Natural killer cell treated with Interleukin-12 subunit alpha and Interleukin-12 subunit beta and Interleukin-15 and Interleukin-18, amount 100 ng/mL, for 72 hours (primary cell): ENCODE data around the gene EFNA2. TPM values are rescaled to one million over a fixed set of nuclear protein-coding genes. Genes with fewer than 3 reads are reported as not detected.

Experiments used
- ATAC-seq, 2 donors: fragments of 150-1000 bp; cut with Tn5 transposase in 1 of 2; sonication (Bioruptor Pico), chemical (Tn5 transposase) in 1 of 2; 2 replicates each; pipeline ENCODE4 v1.10.0; 2021
- DNase-seq: peaks from one replicate; pipeline ENCODE4 v3.0.0; 2022; ENCODE audit warnings: low spot score
- H3K27ac Mint-ChIP-seq, 2 donors: 1 replicate in 1 of 2; 2 replicates in 1 of 2; pipeline ENCODE4 v1.8.0; 2022; ENCODE audit warnings: mixed read lengths in 2 of 2, mild to moderate bottlenecking in 1 of 2, moderate library complexity in 1 of 2
- H3K27me3 Mint-ChIP-seq, 2 donors: 1 replicate in 1 of 2; 2 replicates in 1 of 2; pipeline ENCODE4 v1.8.0; 2022; ENCODE audit warnings: mixed read lengths in 2 of 2
- H3K36me3 Mint-ChIP-seq: one replicate; pipeline ENCODE4 v1.8.0; 2022; ENCODE audit warnings: mixed read lengths
- H3K4me1 Mint-ChIP-seq, 2 donors: 1 replicate in 1 of 2; 2 replicates in 1 of 2; pipeline ENCODE4 v1.8.0; 2022; ENCODE audit warnings: low read depth in 2 of 2, mixed read lengths in 2 of 2, mild to moderate bottlenecking in 1 of 2
- H3K4me3 Mint-ChIP-seq: one replicate; pipeline ENCODE4 v1.8.0; 2022; ENCODE audit warnings: mixed read lengths
- H3K9me3 Mint-ChIP-seq: 2 replicates; pipeline ENCODE4 v1.8.0; 2022; ENCODE audit warnings: mixed read lengths
- total RNA-seq, 2 donors: library from RNA; stranded (reverse); gene quantifications; one replicate each; pipeline ENCODE4 v1.2.3, GENCODE V29; 2022

Gene EFNA2
- total RNA-seq, 2 donors from 2014 or later = not detected

DNA sequence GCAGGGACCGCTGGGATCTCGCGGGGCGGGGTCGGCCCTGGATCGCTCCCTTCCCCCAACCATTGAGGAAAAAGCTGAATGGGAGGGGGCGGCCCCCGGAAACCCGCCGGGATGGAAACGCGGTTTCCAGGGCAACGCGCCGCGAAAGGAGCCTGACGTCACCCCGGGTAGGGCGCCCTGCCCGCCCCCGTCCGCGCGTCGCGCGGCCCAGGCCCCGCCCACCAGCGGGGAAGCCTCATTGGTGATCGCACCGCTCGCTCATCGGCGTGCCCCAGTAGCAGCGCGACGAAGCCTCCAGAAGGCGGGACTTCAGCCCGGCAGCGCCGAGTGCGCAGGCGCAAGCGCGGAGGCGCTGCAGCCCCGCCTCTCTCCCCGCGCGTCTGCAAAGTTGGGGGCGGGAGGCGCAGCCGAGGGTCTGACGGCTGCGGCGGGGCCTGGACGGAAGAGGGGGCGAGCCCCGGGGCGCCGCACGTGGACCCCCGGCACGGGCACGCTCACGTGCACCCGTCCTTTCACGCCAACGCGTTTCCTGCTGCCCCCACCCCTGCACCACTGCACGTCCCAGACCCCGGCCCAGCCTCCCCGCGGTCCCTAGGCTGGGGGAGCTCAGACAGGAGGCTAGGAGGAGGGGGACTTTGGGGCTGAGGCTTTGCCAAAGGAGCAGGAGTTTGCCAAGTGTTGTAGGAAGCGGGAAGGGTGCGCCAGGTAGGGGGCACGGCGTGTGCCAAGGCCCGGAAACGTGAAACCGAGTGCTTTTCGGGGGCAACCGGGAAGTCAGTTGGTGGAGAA, 24.7 kb upstream of the EFNA2 start:
- H3K27ac Mint-ChIP-seq = peak overlapping the region; percentile 91 to 93
- DNase-seq (peak; percentile 98), ATAC-seq (peak; percentile 93)
- peaks cover 28 to 40% of the 10 kb centered on the region in 2 donors for H3K4me1 Mint-ChIP-seq
- no peaks in the 10 kb centered on the region for H3K27me3 Mint-ChIP-seq
- H3K36me3 Mint-ChIP-seq = no peaks in the 10 kb centered on the region
- H3K9me3 Mint-ChIP-seq = no peaks in the 10 kb centered on the region
- H3K4me3 Mint-ChIP-seq = peak overlapping the region; percentile 93

- DNase-seq = no peak
Measured at GRCh38 chr19:1261538-1261797, 24.2 kb upstream of the EFNA2 start.

DNA sequence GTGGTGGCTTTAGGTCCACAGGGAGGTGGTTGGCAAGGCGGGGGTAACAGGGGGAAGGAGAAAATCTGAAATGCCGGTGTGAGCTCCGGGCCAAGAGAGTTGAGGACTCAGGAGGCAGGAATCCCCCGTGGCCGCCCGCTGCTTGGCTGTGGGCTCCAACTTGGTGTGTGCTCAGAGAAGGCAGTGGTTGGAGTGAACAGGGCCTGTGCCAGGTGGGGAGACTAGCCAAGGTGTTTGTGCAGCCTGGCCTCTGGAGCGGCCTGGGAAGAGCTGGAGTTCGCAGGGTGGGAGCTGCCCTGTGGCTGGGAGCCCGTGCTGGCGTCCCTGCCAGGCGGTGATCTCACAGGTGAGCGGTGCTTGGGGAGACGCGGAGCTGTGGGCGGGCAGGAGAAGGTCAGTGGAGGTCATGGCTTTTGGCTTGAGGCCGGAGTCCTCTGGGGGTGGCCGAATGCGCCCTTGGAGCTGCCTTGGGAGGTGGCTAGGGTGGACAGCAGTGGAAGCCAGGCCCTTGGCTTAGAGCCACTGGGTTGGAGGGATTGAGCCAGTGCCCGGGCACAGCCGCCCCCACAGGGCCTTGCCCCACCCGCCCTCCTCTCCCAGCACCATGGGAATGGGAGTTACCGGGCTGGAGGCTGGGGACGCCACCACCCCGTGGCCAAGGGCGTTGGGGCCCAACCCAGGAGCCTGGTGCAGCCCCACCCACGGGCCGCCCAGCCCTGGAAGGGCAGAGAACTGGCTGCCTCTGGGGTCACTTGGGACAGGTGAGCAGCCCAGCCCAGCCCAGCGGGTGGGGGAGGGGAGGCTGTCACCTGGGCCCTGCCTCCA, 23.7 kb upstream of the EFNA2 start:
- ATAC-seq (no peak), DNase-seq (peak; percentile 61)
- Mint-ChIP-seq H3K4me3 (peak overlapping the region; percentile 93), H3K36me3 (no peaks in the 10 kb centered on the region), H3K9me3 (no peaks in the 10 kb centered on the region), H3K27ac (peak overlapping the region; percentile 91 to 93), H3K4me1 (peaks cover 29 to 40% of the 10 kb centered on the region in 2 donors), H3K27me3 (no peaks in the 10 kb centered on the region)

More at GRCh38 chr19:1261538-1261797, 24.2 kb upstream of the EFNA2 start:
- H3K27ac Mint-ChIP-seq = peak overlapping the region; percentile 91 to 93
- no peak for ATAC-seq
- no peaks in the 10 kb centered on the region for H3K27me3 Mint-ChIP-seq
- H3K4me3 Mint-ChIP-seq = peak overlapping the region; percentile 93
- H3K4me1 Mint-ChIP-seq = peaks cover 28 to 40% of the 10 kb centered on the region in 2 donors
- no peaks in the 10 kb centered on the region for H3K36me3 Mint-ChIP-seq
- H3K9me3 Mint-ChIP-seq = no peaks in the 10 kb centered on the region

DNA sequence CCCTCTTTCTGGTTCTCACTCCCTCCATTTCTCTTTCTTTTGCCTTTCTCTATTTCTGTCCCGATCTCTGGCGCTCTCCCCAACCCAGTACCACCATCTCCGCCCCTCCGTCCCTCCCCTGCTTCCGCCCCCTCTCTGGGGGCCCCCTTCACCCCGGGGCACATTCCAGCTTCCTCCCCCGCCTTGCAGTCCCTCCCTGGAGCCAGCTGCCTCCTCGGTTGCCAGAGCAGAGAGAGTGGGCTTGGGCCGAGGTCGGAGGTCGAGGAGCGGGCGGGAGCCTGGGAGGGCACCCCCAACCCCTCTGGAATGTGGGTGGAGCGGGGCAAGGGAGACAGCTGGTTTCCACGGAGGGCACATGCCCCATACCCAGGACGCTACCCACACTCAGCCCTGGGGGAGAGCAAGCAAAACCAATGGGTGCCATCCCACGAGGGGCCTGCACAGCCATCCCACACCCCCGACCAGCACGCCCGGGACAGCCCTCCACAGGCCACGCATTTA, 23.0 kb upstream of the EFNA2 start:
- no peaks in the 10 kb centered on the region for H3K27me3 Mint-ChIP-seq
- DNase-seq (peak; percentile 59), ATAC-seq (no peak)
- no peaks in the 10 kb centered on the region for H3K9me3 Mint-ChIP-seq
- H3K4me3 Mint-ChIP-seq = peak overlapping the region; percentile 34
- H3K4me1 Mint-ChIP-seq = peaks cover 32 to 41% of the 10 kb centered on the region in 2 donors
- H3K36me3 Mint-ChIP-seq = no peaks in the 10 kb centered on the region
- no peak overlapping the region for H3K27ac Mint-ChIP-seq

DNA sequence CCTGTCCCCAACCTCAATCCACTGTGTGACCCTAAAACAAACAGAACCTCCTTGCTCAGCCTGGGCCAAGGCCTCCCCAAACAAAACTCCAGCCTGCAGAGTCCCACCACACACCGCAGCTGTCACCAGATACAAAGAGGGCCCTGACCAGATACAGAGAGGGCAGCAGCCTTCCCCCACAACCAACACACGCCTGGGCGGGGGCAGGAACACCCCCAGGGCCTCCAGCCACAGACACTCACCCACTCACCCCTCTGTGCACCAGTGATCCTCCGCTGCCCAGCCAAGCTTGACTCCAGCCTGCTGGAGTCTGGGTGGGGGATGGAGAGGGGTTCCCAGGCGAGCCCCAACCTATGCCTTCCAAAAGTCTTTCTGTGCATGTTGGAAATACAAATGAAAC, 22.5 kb upstream of the EFNA2 start:
- ATAC-seq = no peak
- Mint-ChIP-seq H3K4me1 (peaks cover 36 to 38% of the 10 kb centered on the region in 2 donors), H3K4me3 (peak overlapping the region; percentile 34), H3K36me3 (no peaks in the 10 kb centered on the region), H3K9me3 (no peaks in the 10 kb centered on the region), H3K27me3 (no peaks in the 10 kb centered on the region), H3K27ac (peak overlapping the region in 1 of 2 donors; percentile 82)
- DNase-seq = no peak

- Mint-ChIP-seq H3K27ac (peak overlapping the region; percentile 22 to 62), H3K36me3 (peaks cover 2% of the 10 kb centered on the region), H3K9me3 (no peaks in the 10 kb centered on the region), H3K4me1 (peaks cover 39 to 41% of the 10 kb centered on the region in 2 donors), H3K27me3 (no peaks in the 10 kb centered on the region), H3K4me3 (peak overlapping the region; percentile 36)
- ATAC-seq (no peak), DNase-seq (peak; percentile 56)
Measured at GRCh38 chr19:1264801-1265614, 20.7 kb upstream of the EFNA2 start.

- Mint-ChIP-seq H3K9me3 (no peaks in the 10 kb centered on the region), H3K4me1 (peaks cover 45 to 46% of the 10 kb centered on the region in 2 donors), H3K36me3 (peaks cover 9% of the 10 kb centered on the region), H3K4me3 (peak overlapping the region; percentile 64), H3K27me3 (no peaks in the 10 kb centered on the region), H3K27ac (peak overlapping the region in 1 of 2 donors; percentile 22)
- peak; percentile 79 for DNase-seq
- ATAC-seq = peak in 1 of 2 donors; percentile 14
Measured at GRCh38 chr19:1265615-1266128, 20.0 kb upstream of the EFNA2 start.

GRCh38 chr19:1266129-1266915, 19.4 kb upstream of the EFNA2 start:
- Mint-ChIP-seq H3K27me3 (no peaks in the 10 kb centered on the region), H3K4me1 (peaks cover 49 to 50% of the 10 kb centered on the region in 2 donors), H3K27ac (peak overlapping the region in 1 of 2 donors; percentile 22), H3K4me3 (peak overlapping the region; percentile 64), H3K36me3 (peaks cover 13% of the 10 kb centered on the region), H3K9me3 (no peaks in the 10 kb centered on the region)
- DNase-seq = peak; percentile 94
- peak; percentile 68 to 78 for ATAC-seq

DNA sequence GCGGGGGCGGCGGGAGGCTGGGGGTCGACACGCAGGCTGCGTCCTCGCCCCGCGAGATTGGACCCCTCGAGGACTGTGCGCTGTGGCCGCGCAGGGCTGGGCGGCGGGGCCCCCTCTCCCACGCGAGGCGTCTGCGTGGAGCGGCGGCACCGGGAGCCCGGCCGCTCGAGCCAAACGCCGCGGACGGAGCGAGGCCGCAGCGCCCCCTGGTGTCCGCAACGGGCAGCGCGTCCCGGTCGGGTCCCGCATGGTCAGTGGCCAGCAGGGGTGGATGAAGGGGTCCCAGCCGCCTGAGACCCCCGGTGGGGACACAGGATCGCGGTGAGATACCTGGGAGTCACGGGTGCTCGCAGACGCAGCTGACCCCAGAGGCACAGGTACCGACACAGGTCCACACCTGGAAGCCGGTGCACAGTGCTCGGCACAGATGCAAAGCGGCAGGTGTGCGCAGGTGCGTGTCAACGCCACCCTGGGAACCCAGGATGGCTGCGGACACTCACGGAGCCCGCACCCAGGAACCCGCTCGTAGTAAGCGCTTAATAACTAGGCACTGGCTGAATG, 18.7 kb upstream of the EFNA2 start:
- H3K27ac Mint-ChIP-seq = no peak overlapping the region
- H3K27me3 Mint-ChIP-seq = no peaks in the 10 kb centered on the region
- peaks cover 13% of the 10 kb centered on the region for H3K36me3 Mint-ChIP-seq
- H3K4me3 Mint-ChIP-seq = peak overlapping the region; percentile 81
- H3K9me3 Mint-ChIP-seq = no peaks in the 10 kb centered on the region
- peak; percentile 27 to 38 for ATAC-seq
- H3K4me1 Mint-ChIP-seq = peaks cover 49 to 50% of the 10 kb centered on the region in 2 donors
- peak; percentile 87 for DNase-seq

- no peak for ATAC-seq
Measured at GRCh38 chr19:1267477-1268225, 18.0 kb upstream of the EFNA2 start.

GRCh38 chr19:1268226-1269064, 17.2 kb upstream of the EFNA2 start:
- Mint-ChIP-seq H3K36me3 (peaks cover 22% of the 10 kb centered on the region), H3K27me3 (no peaks in the 10 kb centered on the region), H3K9me3 (no peaks in the 10 kb centered on the region), H3K4me3 (peak overlapping the region; percentile 71), H3K27ac (peak overlapping the region; percentile 88 to 94), H3K4me1 (peaks cover 51 to 59% of the 10 kb centered on the region in 2 donors)
- no peak for ATAC-seq
- no peak for DNase-seq

More at GRCh38 chr19:1267477-1268225, 18.0 kb upstream of the EFNA2 start:
- no peaks in the 10 kb centered on the region for H3K9me3 Mint-ChIP-seq
- DNase-seq = no peak
- peak overlapping the region; percentile 81 for H3K4me3 Mint-ChIP-seq
- H3K36me3 Mint-ChIP-seq = peaks cover 17% of the 10 kb centered on the region
- peaks cover 51 to 53% of the 10 kb centered on the region in 2 donors for H3K4me1 Mint-ChIP-seq
- H3K27ac Mint-ChIP-seq = peak overlapping the region; percentile 88 to 94
- H3K27me3 Mint-ChIP-seq = no peaks in the 10 kb centered on the region
